GM12864 (cell line): ENCODE measurements around the gene FADD.

Source experiments
- DNase-seq: peaks from one replicate; pipeline ENCODE4 v3.0.0-alpha.2; 2011; ENCODE audit warnings: low read depth
- H3K4me3 ChIP-seq: 2 replicates; pipeline ENCODE4 v1.5.1; 2011; ENCODE audit warnings: mild to moderate bottlenecking, low read depth, low read length, control low read depth
- TF ChIP-seq, protein P1 (sequence below): IDR thresholded peaks from 2 replicates; pipeline ENCODE4 v1.5.1; 2011; ENCODE audit warnings: low read depth, mild to moderate bottlenecking, moderate library complexity, low read length, control low read depth, inconsistent platforms; ENCODE audit errors: missing control alignments

FADD gene

DNA sequence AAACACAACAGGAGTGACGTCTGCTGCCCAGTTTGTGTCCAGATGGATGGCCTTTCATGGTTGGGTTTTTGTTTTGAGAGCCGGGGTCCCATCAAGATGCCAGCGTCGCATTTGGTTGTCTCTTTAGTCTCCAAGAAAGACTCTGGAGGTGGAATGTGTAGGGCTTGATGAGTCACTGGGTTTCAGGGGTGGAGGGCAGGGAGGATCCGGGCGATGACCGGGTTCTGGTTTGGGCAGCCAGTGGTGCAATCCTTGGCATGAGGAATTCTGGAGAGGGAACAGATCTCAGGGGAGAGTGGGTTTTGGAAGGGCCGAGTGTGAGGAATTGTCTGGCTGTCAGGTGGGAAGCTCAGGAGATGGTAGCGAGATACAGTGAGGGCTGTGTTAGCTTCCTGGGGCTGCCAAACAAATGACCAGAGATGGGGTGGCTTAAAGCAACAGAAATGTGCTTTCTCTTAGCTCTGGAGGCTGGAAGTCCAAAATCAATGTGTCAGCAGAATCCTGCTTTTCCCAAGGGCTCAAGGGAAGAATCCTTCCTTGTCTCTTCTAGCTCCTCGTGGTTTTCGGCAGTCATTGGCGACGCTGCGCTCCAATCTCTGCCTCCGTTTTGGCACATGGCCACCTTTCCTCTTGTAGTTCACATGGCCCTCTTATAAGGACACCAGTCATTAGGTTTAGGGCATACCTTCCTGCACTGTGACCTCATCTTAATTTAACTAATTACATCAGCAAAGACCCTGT lies 41.0 kb downstream of the FADD start:
- DNase-seq, result no peak
- H3K4me3 ChIP-seq, result no peak overlapping the region
- TF ChIP-seq, protein P1, sequence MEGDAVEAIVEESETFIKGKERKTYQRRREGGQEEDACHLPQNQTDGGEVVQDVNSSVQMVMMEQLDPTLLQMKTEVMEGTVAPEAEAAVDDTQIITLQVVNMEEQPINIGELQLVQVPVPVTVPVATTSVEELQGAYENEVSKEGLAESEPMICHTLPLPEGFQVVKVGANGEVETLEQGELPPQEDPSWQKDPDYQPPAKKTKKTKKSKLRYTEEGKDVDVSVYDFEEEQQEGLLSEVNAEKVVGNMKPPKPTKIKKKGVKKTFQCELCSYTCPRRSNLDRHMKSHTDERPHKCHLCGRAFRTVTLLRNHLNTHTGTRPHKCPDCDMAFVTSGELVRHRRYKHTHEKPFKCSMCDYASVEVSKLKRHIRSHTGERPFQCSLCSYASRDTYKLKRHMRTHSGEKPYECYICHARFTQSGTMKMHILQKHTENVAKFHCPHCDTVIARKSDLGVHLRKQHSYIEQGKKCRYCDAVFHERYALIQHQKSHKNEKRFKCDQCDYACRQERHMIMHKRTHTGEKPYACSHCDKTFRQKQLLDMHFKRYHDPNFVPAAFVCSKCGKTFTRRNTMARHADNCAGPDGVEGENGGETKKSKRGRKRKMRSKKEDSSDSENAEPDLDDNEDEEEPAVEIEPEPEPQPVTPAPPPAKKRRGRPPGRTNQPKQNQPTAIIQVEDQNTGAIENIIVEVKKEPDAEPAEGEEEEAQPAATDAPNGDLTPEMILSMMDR, result no peak

DNA sequence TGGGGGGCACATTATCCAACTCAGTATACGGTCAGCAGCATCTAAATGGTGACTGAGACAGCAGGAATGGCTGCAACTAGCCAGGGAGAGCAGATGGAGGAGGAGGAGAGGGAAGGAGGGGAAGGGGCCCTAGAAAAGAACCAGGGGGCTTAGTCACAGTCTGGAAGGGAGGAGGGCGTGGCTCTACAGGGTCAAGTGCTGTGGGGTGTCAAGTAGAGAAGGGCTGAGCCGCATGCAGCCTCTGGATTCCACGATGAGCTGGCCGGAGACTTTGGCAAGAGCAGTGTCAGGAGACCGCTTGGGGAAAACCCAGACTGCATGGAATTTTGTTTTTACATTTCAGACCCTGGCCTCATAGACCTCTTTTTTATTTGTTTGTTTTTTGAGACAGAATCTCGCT lies 41.6 kb downstream of the FADD start:
- no peak overlapping the region for H3K4me3 ChIP-seq
- no peak for DNase-seq
- TF ChIP-seq, protein P1, result no peak

DNA sequence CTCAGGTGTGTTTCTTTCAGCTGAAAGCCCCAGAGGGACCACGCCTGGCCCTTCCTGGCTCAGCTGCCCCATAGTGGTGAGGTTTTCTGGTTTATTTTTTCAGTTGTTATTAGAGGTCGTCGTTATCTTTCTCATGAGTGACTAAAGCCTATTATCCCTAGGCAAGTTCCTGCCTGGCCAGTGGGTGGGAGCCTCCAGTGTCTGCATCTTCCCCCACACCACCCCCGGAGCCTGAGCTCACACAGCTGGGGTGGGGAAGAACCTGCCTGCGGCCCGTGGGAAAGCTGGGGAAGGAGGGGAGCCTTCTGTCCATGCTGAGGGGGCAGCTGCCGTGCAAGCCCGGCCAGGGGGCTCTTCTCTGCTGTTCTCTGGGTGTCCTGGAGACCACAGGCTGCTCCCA lies 43.1 kb downstream of the FADD start:
- TF ChIP-seq, protein P1, result no peak
- no peak overlapping the region for H3K4me3 ChIP-seq
- DNase-seq, result no peak

DNA sequence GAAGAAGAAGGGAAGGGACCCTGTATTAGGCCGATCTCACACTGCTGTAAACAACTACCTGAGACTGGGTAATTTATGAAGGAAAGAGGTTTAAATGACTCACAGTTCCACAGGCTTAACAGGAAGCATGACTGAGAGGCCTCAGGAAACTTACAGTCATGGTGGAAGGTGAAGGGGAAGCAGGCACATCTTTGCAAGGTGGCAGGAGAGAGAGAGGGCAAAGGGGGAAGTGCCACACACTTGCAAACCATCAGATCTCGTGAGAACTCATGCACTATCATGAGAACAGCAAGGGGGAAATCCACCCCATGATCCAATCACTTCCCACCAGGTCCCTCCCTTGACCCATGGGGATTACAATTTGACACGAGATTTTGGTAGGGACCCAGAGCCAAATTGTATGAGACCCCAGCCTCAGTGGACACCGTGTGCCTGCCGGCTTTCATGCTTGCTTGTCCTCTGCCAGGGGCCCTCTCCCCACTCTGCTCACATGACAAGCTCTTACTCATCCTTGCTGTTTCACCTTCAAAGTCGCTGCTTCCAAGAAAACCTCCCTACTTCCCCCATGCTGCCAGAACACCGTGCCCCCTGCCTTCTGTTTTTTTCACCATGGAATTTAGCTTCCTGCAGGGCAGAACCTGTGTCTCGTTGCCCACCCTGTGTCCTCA lies 44.1 kb downstream of the FADD start:
- no peak for DNase-seq
- no peak overlapping the region for H3K4me3 ChIP-seq
- TF ChIP-seq, protein P1, result no peak

DNA sequence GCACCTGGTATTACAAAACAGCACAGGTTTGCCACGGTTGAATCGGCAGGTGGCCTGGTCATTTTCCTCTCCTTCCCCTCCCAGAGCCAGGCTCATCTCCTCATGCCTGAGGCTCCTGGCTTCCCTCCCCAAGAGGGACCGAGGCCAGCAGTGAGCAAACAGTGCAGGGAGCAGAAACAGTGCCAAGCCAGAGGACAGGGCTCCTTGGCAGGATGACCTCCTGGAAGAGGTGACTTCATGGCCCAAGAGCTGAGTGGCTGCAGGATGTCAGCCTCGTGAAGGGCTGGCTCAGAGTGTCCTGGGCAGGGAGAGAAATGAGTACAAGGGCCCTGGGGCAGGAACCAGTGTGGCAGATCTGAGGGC lies 44.6 kb downstream of the FADD start:
- TF ChIP-seq, protein P1, result no peak
- no peak for DNase-seq
- H3K4me3 ChIP-seq, result no peak overlapping the region

DNA sequence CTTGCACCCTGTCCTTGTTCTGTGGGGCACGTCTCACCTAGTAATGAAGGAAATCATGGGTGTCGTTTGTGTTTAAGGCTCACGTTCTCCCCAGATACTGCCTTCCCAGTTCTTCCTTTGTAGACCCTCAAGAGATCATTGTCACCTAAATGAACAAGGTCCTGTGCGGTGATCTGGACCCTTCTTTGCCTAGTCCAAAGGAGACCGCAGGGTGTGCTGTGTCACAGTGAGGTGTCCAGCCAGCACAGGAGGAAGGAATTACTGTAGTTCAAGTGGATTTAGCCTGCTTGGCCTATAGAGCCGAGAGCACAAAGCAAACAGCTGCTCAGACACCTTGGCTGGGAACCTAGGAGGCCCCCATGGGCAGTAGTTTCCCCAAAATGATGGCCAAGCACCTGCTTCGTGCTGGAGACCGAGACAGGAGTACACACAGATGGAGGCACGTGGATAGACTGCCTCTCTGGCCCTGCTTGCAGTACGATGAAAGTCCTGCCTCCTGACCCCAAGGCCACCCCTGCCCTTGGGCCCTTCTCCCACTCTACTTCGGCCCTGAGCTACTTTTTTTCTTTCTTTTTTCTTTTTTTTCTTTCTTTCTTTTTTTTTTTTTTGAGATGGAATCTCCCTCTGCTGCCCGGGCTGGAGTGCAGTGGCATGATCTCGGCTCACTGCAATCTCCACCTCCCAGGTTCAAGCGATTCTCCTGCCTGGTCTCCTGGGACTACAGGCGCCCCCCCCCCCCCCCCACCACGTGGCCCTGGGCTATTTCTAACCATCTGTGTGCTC lies 48.0 kb downstream of the FADD start:
- DNase-seq, result no peak
- no peak overlapping the region for H3K4me3 ChIP-seq
- TF ChIP-seq, protein P1, result no peak
